ENCODE measurements around the gene DCANP1. TPM values are rescaled to one million over a fixed set of nuclear protein-coding genes. Genes with fewer than 3 reads are reported as not detected.

The DCANP1 gene
- polyA plus RNA-seq, 1 donor (not counting 4 experiments of a cell fraction or from before 2014, with no cell fraction given) = not detected

- FAIRE-seq (no peak), DNase-seq (ENCODE audit: low read depth, low spot score) (no peak)
- TF ChIP-seq EZH2 (IDR thresholded peaks at IDR 0.05; ENCODE audit: low read length) = no peak
- TF ChIP-seq, protein P1, sequence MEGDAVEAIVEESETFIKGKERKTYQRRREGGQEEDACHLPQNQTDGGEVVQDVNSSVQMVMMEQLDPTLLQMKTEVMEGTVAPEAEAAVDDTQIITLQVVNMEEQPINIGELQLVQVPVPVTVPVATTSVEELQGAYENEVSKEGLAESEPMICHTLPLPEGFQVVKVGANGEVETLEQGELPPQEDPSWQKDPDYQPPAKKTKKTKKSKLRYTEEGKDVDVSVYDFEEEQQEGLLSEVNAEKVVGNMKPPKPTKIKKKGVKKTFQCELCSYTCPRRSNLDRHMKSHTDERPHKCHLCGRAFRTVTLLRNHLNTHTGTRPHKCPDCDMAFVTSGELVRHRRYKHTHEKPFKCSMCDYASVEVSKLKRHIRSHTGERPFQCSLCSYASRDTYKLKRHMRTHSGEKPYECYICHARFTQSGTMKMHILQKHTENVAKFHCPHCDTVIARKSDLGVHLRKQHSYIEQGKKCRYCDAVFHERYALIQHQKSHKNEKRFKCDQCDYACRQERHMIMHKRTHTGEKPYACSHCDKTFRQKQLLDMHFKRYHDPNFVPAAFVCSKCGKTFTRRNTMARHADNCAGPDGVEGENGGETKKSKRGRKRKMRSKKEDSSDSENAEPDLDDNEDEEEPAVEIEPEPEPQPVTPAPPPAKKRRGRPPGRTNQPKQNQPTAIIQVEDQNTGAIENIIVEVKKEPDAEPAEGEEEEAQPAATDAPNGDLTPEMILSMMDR (optimal IDR thresholded peaks at IDR 0.05 in 1 of 3, IDR thresholded peaks at IDR 0.05 in 1 of 3, conservative IDR thresholded peaks at IDR 0.05 in 1 of 3; ENCODE audit: extremely low read depth in 1 of 3, insufficient read depth in 2 of 3, low read length in 3 of 3) = no peak
- no peak overlapping the region for H3K4me3 ChIP-seq (ENCODE audit: control insufficient read depth in 2 of 3, extremely low read depth in 1 of 3, insufficient read depth in 2 of 3, low read depth in 1 of 3, low read length in 3 of 3)
- no peak overlapping the region for H3K9ac ChIP-seq (ENCODE audit: control insufficient read depth, extremely low read depth, insufficient read depth, low read length)
- H3K27ac ChIP-seq (ENCODE audit: control insufficient read depth, insufficient read depth, low read length) = no peak overlapping the region
- H3K9me1 ChIP-seq (ENCODE audit: control insufficient read depth, extremely low read depth, insufficient read depth, low read length) = no peaks in the 10 kb centered on the region
- dilution Hi-C loops (cut with MboI; ENCODE audit: extremely low pct_ligation_motif_present, low sequenced_read_pairs) = no loop called here
- no peak overlapping the region for H3K4me2 ChIP-seq (ENCODE audit: control insufficient read depth, extremely low read depth, insufficient read depth, low read depth, low read length)
- H3K4me1 ChIP-seq (ENCODE audit: control insufficient read depth, extremely low read depth, insufficient read depth, low read length) = peaks cover 4% of the 10 kb centered on the region
- H3K79me2 ChIP-seq (ENCODE audit: control insufficient read depth, insufficient read depth, low read length) = no peaks in the 10 kb centered on the region
- peaks cover 11% of the 10 kb centered on the region for H3K27me3 ChIP-seq (ENCODE audit: control insufficient read depth, extremely low read depth, insufficient read depth, low read length)
- no peaks in the 10 kb centered on the region for H4K20me1 ChIP-seq (ENCODE audit: control insufficient read depth, extremely low read depth, insufficient read depth, low read length)
- H3K9me3 ChIP-seq (ENCODE audit: control insufficient read depth, low read depth, low read length) = no peaks in the 10 kb centered on the region
- H3K36me3 ChIP-seq (ENCODE audit: control insufficient read depth in 2 of 2, extremely low read depth in 1 of 2, insufficient read depth in 2 of 2, low read length in 2 of 2) = no peaks in the 10 kb centered on the region
- no peak overlapping the region for H2AFZ ChIP-seq (ENCODE audit: control insufficient read depth, low read length)
Observed at GRCh38 chr5:135441350-135441831, 5.8 kb downstream of the DCANP1 start.

GRCh38 chr5:135440916-135441315 lies 6.2 kb downstream of the DCANP1 start:
- H3K4me2 ChIP-seq (ENCODE audit: control insufficient read depth, extremely low read depth, insufficient read depth, low read depth, low read length) = no peak overlapping the region
- FAIRE-seq = no peak
- peaks cover 12% of the 10 kb centered on the region for H3K27me3 ChIP-seq (ENCODE audit: control insufficient read depth, extremely low read depth, insufficient read depth, low read length)
- no peaks in the 10 kb centered on the region for H4K20me1 ChIP-seq (ENCODE audit: control insufficient read depth, extremely low read depth, insufficient read depth, low read length)
- TF ChIP-seq, protein P1 (optimal IDR thresholded peaks at IDR 0.05 in 1 of 3, IDR thresholded peaks at IDR 0.05 in 1 of 3, conservative IDR thresholded peaks at IDR 0.05 in 1 of 3; ENCODE audit: extremely low read depth in 1 of 3, insufficient read depth in 2 of 3, low read length in 3 of 3) = no peak
- no peak for TF ChIP-seq EZH2 (IDR thresholded peaks at IDR 0.05; ENCODE audit: low read length)
- H3K4me3 ChIP-seq (ENCODE audit: control insufficient read depth in 2 of 3, extremely low read depth in 1 of 3, insufficient read depth in 2 of 3, low read depth in 1 of 3, low read length in 3 of 3) = no peak overlapping the region
- no peaks in the 10 kb centered on the region for H3K79me2 ChIP-seq (ENCODE audit: control insufficient read depth, insufficient read depth, low read length)
- H3K27ac ChIP-seq (ENCODE audit: control insufficient read depth, insufficient read depth, low read length) = no peak overlapping the region
- no peak overlapping the region for H3K9ac ChIP-seq (ENCODE audit: control insufficient read depth, extremely low read depth, insufficient read depth, low read length)
- no peak for DNase-seq (ENCODE audit: low read depth, low spot score)
- H2AFZ ChIP-seq (ENCODE audit: control insufficient read depth, low read length) = no peak overlapping the region
- no peaks in the 10 kb centered on the region for H3K9me3 ChIP-seq (ENCODE audit: control insufficient read depth, low read depth, low read length)
- no peaks in the 10 kb centered on the region for H3K36me3 ChIP-seq (ENCODE audit: control insufficient read depth in 2 of 2, extremely low read depth in 1 of 2, insufficient read depth in 2 of 2, low read length in 2 of 2)
- dilution Hi-C loops (cut with MboI; ENCODE audit: extremely low pct_ligation_motif_present, low sequenced_read_pairs) = no loop called here
- peaks cover 4% of the 10 kb centered on the region for H3K4me1 ChIP-seq (ENCODE audit: control insufficient read depth, extremely low read depth, insufficient read depth, low read length)
- H3K9me1 ChIP-seq (ENCODE audit: control insufficient read depth, extremely low read depth, insufficient read depth, low read length) = no peaks in the 10 kb centered on the region

Data from keratinocyte (primary cell).